Prostate gland (tissue), 2 donors: ENCODE data around the gene MCF2L2.

Experiments used
- POLR2A ChIP-seq: fragments of 450-650 bp; IDR thresholded peaks from one replicate; pipeline ENCODE4 v1.6.1; 2016; ENCODE audit warnings: antibody characterized with exemption, mild to moderate bottlenecking
- POLR2AphosphoS5 ChIP-seq: sonication (generic); formaldehyde crosslinking; IDR thresholded peaks from one replicate; pipeline ENCODE4 v1.6.1; 2017; ENCODE audit warnings: antibody characterized with exemption
- TF ChIP-seq, protein P1 (sequence below), 4 experiments: fragments of 200-600 bp in 2 of 4; fragments of 450-650 bp in 2 of 4; sonication (generic) in 2 of 4; IDR thresholded peaks; 1 replicate in 3 of 4; 2 replicates in 1 of 4; pipeline ENCODE4 v1.5.1; 2016 to 2019; ENCODE audit warnings: antibody characterized with exemption in 4 of 4, mild to moderate bottlenecking in 2 of 4, moderate library complexity in 2 of 4

DNA sequence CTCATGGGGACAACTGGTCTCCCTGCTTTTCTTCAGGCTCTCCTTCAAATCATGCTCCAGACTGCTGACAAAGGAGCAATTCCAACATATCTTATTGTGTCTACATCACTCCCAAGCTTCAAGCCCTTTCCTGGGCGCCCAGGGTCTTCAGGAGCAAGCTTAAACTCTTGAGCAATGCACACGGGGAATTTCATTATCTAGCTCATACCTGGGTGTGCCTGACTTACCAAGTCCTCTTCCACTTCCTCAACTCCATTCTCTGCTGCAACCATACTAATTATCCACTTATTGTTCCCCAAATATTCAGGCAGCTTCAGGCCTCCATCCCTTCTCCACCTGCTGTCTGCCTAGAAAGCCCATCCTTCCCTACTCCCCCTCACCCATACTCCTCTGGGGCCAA is 124.7 kb downstream of the MCF2L2 start:
- TF ChIP-seq, protein P1, sequence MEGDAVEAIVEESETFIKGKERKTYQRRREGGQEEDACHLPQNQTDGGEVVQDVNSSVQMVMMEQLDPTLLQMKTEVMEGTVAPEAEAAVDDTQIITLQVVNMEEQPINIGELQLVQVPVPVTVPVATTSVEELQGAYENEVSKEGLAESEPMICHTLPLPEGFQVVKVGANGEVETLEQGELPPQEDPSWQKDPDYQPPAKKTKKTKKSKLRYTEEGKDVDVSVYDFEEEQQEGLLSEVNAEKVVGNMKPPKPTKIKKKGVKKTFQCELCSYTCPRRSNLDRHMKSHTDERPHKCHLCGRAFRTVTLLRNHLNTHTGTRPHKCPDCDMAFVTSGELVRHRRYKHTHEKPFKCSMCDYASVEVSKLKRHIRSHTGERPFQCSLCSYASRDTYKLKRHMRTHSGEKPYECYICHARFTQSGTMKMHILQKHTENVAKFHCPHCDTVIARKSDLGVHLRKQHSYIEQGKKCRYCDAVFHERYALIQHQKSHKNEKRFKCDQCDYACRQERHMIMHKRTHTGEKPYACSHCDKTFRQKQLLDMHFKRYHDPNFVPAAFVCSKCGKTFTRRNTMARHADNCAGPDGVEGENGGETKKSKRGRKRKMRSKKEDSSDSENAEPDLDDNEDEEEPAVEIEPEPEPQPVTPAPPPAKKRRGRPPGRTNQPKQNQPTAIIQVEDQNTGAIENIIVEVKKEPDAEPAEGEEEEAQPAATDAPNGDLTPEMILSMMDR (IDR thresholded peaks at IDR 0.05) = no peak
- TF ChIP-seq POLR2A (no peak), POLR2AphosphoS5 (no peak)
